CD14-positive monocyte (primary cell): ENCODE measurements around the gene TCTN1. TPM values are rescaled to one million over a fixed set of nuclear protein-coding genes. Genes with fewer than 3 reads are reported as not detected.

ENCODE experiments used
- DNase-seq, 3 donors: peaks; one replicate each; pipeline ENCODE4 v3.0.0-alpha.2; 2011 to 2022
- H2AFZ ChIP-seq: 2 replicates; pipeline ENCODE4 v1.6.0; 2012; ENCODE audit warnings: mild to moderate bottlenecking, low read depth, low read length, inconsistent platforms; ENCODE audit not compliant: insufficient read depth, poor library complexity, severe bottlenecking
- H3K27ac ChIP-seq, 2 donors: 1 replicate in 1 of 2; 2 replicates in 1 of 2; pipeline ENCODE4 v1.5.1; 2012 to 2013; ENCODE audit warnings: low read length in 2 of 2, control low read depth in 1 of 2, inconsistent platforms in 1 of 2, low read depth in 1 of 2, mild to moderate bottlenecking in 1 of 2
- H3K27me3 ChIP-seq, 2 donors: one replicate each; pipeline versions ENCODE4 v1.6.0 to v1.6.1; 2011 to 2013; ENCODE audit warnings: low read length in 2 of 2; ENCODE audit not compliant: control insufficient read depth in 2 of 2, insufficient read depth in 2 of 2
- H3K36me3 ChIP-seq, 2 donors: replicated peaks in 1 of 2; 1 replicate in 1 of 2; 2 replicates in 1 of 2; pipeline versions ENCODE4 v1.5.1 to v1.6.1; 2012 to 2013; ENCODE audit warnings: low read length in 2 of 2, control low read depth in 1 of 2, inconsistent platforms in 1 of 2, mild to moderate bottlenecking in 1 of 2; ENCODE audit not compliant: insufficient read depth in 2 of 2, control insufficient read depth in 1 of 2
- H3K4me1 ChIP-seq, 2 donors: 1 replicate in 1 of 2; 2 replicates in 1 of 2; pipeline versions ENCODE4 v1.5.1 to v1.6.1; 2012 to 2013; ENCODE audit warnings: low read length in 2 of 2, control low read depth in 1 of 2, inconsistent platforms in 1 of 2, mild to moderate bottlenecking in 1 of 2, moderate library complexity in 1 of 2; ENCODE audit not compliant: insufficient read depth in 2 of 2, control insufficient read depth in 1 of 2
- H3K4me2 ChIP-seq: replicated peaks from 2 replicates; pipeline ENCODE3; 2012; ENCODE audit warnings: low read length, moderate library complexity, mild to moderate bottlenecking; ENCODE audit not compliant: poor library complexity, severe bottlenecking; ENCODE audit errors: extremely low read depth
- H3K4me3 ChIP-seq, 3 experiments: fragments of 200-600 bp in 1 of 3; sonication (generic) in 1 of 3; replicated peaks in 1 of 3; 1 replicate in 2 of 3; 2 replicates in 1 of 3; pipeline ENCODE4 v1.5.1; 2011 to 2013; ENCODE audit warnings: low read length in 3 of 3, mild to moderate bottlenecking in 3 of 3, control low read depth in 2 of 3, low read depth in 2 of 3, inconsistent platforms in 1 of 3, moderate library complexity in 1 of 3
- H3K79me2 ChIP-seq: 2 replicates; pipeline ENCODE4 v1.6.0; 2012; ENCODE audit warnings: mild to moderate bottlenecking, control low read depth, inconsistent platforms, low read length, moderate library complexity; ENCODE audit not compliant: insufficient read depth
- H3K9ac ChIP-seq: 2 replicates; pipeline ENCODE4 v1.6.0; 2017; ENCODE audit warnings: low read length, mild to moderate bottlenecking; ENCODE audit not compliant: insufficient read depth, poor library complexity, severe bottlenecking
- H3K9me3 ChIP-seq, 2 donors: replicated peaks in 1 of 2; 1 replicate in 1 of 2; 2 replicates in 1 of 2; pipeline versions ENCODE4 v1.5.1 to v1.6.1; 2012 to 2013; ENCODE audit warnings: low read length in 2 of 2, control low read depth in 1 of 2; ENCODE audit not compliant: control insufficient read depth in 1 of 2, insufficient read depth in 1 of 2
- H4K20me1 ChIP-seq: 2 replicates; pipeline ENCODE4 v1.6.0; 2012; ENCODE audit warnings: mild to moderate bottlenecking, low read length, control low read depth, moderate library complexity; ENCODE audit not compliant: insufficient read depth
- H3K27ac Mint-ChIP-seq, 7 donors: one replicate each; pipeline ENCODE4 v1.8.0; 2020; ENCODE audit warnings: mild to moderate bottlenecking in 7 of 7, mixed read lengths in 7 of 7, moderate library complexity in 6 of 7, inconsistent platforms in 2 of 7
- H3K27me3 Mint-ChIP-seq, 3 donors: one replicate each; pipeline ENCODE4 v1.8.0; 2021 to 2022; ENCODE audit warnings: low read depth in 3 of 3, mild to moderate bottlenecking in 3 of 3, mixed read lengths in 3 of 3, moderate library complexity in 3 of 3, inconsistent platforms in 1 of 3
- H3K36me3 Mint-ChIP-seq, 2 donors: one replicate each; pipeline ENCODE4 v1.8.0; 2020; ENCODE audit warnings: mixed read lengths in 2 of 2, inconsistent platforms in 1 of 2, mild to moderate bottlenecking in 1 of 2
- H3K4me1 Mint-ChIP-seq: one replicate; pipeline ENCODE4 v1.8.0; 2020; ENCODE audit warnings: mild to moderate bottlenecking, mixed read lengths
- H3K4me3 Mint-ChIP-seq, 2 donors: one replicate each; pipeline ENCODE4 v1.8.0; 2020; ENCODE audit warnings: mild to moderate bottlenecking in 2 of 2, mixed read lengths in 2 of 2, moderate library complexity in 1 of 2
- H3K9me3 Mint-ChIP-seq, 7 donors: one replicate each; pipeline ENCODE4 v1.8.0; 2020 to 2022; ENCODE audit warnings: mixed read lengths in 7 of 7, mild to moderate bottlenecking in 6 of 7, moderate library complexity in 6 of 7, inconsistent platforms in 2 of 7
- WGBS: methylation state at CpG from one replicate; pipeline ENCODE4 v1.1.5; 2013; ENCODE audit warnings: missing lambda C conversion rate; ENCODE audit not compliant: insufficient coverage; 5-methylcytosine and 5-hydroxymethylcytosine counted together
- intact Hi-C, 2 donors: fragments of 100-400 bp; cut with micrococcal nuclease; formaldehyde crosslinking; loops; one replicate each; pipeline versions ENCODE4 v1.15.0 to v1.15.1; 2023
- polyA plus RNA-seq, 3 donors: library from polyadenylated mRNA; depleted of rRNA in 1 of 3; unstranded in 2 of 3; stranded (reverse) in 1 of 3; fragments of 300-500 nt in 2 of 3; fragments of >200 nt in 1 of 3; fragmentation: Illumina TruSeq in 2 of 3; gene quantifications; 1 replicate in 2 of 3; 2 replicates in 1 of 3; pipeline ENCODE4 v1.2.3, GENCODE V29; 2012 to 2021
- TF ChIP-seq, protein P1 (sequence below): fragments of 200-600 bp; IDR thresholded peaks from one replicate; pipeline ENCODE4 v1.8.0; 2022; ENCODE audit warnings: antibody characterized with exemption, mild to moderate bottlenecking

TCTN1 gene
- polyA plus RNA-seq, 3 donors: 4.0 to 6.1 (median 4.5) TPM

DNA sequence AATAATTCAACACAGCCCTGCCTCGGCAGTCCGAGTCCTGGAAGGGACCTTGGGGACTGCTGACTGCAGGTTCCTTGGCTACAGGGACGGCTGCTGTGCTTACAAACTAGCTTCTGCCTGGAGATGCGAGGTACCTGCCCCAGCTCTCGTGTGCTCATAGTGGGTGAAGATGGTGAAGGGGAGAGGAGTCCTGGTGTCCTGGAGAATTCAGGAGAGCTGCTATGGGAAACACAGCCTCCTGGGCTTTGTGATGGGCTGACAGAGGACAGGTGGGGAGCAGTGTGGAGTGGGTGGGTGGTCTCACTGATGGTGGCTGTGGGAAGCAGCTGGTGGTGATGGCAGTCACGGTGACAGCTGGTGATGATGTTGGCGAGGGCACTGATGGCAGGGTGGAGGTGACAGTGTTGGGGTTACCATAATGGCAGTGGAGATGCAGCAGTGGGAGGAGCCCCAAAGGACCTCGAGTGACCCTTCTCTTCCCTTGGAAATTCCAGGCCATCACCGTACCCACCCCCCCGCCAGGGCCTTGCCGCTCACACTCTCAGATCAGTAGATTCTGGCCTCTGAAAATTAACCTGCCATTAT, 42.2 kb downstream of the TCTN1 start:
- H3K9me3 ChIP-seq: no peaks in the 10 kb centered on the region
- no peaks in the 10 kb centered on the region for H3K9me3 Mint-ChIP-seq
- no peaks in the 10 kb centered on the region for H3K27me3 ChIP-seq
- no peak overlapping the region for H3K27ac ChIP-seq
- H4K20me1 ChIP-seq: peaks cover 73% of the 10 kb centered on the region
- no peaks in the 10 kb centered on the region for H3K79me2 ChIP-seq
- TF ChIP-seq, protein P1, sequence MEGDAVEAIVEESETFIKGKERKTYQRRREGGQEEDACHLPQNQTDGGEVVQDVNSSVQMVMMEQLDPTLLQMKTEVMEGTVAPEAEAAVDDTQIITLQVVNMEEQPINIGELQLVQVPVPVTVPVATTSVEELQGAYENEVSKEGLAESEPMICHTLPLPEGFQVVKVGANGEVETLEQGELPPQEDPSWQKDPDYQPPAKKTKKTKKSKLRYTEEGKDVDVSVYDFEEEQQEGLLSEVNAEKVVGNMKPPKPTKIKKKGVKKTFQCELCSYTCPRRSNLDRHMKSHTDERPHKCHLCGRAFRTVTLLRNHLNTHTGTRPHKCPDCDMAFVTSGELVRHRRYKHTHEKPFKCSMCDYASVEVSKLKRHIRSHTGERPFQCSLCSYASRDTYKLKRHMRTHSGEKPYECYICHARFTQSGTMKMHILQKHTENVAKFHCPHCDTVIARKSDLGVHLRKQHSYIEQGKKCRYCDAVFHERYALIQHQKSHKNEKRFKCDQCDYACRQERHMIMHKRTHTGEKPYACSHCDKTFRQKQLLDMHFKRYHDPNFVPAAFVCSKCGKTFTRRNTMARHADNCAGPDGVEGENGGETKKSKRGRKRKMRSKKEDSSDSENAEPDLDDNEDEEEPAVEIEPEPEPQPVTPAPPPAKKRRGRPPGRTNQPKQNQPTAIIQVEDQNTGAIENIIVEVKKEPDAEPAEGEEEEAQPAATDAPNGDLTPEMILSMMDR: no peak
- no peak overlapping the region for H2AFZ ChIP-seq
- H3K4me3 ChIP-seq: no peak overlapping the region
- DNase-seq: no peak
- peaks cover 89 to 100% of the 10 kb centered on the region in 2 donors for H3K36me3 Mint-ChIP-seq
- H3K9ac ChIP-seq: no peak overlapping the region
- H3K27me3 Mint-ChIP-seq: peaks cover 0 to 3% (median 0%) of the 10 kb centered on the region in 3 donors
- peaks cover 3% of the 10 kb centered on the region for H3K4me1 Mint-ChIP-seq
- H3K36me3 ChIP-seq: peaks cover 83 to 100% of the 10 kb centered on the region in 2 donors
- no peak overlapping the region for H3K4me3 Mint-ChIP-seq
- 99% methylated on average over 8 of the region's 11 CpGs for WGBS
- no peak overlapping the region for H3K4me2 ChIP-seq
- H3K27ac Mint-ChIP-seq: peak overlapping the region in 1 of 7 donors; percentile 60
- peaks cover 0 to 2% of the 10 kb centered on the region in 2 donors for H3K4me1 ChIP-seq
- intact Hi-C loops: no loop called here

DNA sequence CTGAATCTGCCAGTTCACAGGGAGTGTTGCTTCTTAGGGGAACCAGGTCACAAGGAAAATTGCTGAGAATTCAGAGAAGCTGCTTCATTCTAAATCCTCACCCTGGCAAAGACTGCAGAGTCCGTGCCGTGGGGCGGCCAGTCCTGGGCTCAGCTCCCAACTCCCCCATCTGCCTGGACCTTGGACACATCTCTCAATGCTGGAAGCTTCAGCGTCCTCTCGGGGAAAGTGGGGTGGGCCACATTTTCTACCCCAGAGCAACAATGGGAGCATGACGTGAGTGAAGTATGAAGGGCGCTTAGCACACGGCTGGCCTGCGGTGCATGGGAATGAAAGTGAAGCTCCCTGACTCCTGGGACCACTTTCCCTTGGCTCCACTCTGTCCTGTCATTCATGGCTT, 43.8 kb downstream of the TCTN1 start:
- Histone ChIP-seq H3K9ac (no peak overlapping the region), H3K79me2 (peaks cover 5% of the 10 kb centered on the region), H3K4me1 (peaks cover 15 to 18% of the 10 kb centered on the region in 2 donors), H3K36me3 (peaks cover 73 to 87% of the 10 kb centered on the region in 2 donors), H3K4me3 (no peak overlapping the region), H3K4me2 (no peak overlapping the region), H3K27me3 (no peaks in the 10 kb centered on the region), H2AFZ (no peak overlapping the region), H4K20me1 (peaks cover 73% of the 10 kb centered on the region), H3K27ac (peak overlapping the region in 1 of 2 donors; percentile 5), H3K9me3 (no peaks in the 10 kb centered on the region)
- peaks cover 18% of the 10 kb centered on the region for H3K4me1 Mint-ChIP-seq
- intact Hi-C loops: no loop called here
- DNase-seq: no peak
- TF ChIP-seq, protein P1: no peak
- peaks cover 0 to 3% (median 0%) of the 10 kb centered on the region in 3 donors for H3K27me3 Mint-ChIP-seq
- no peaks in the 10 kb centered on the region for H3K9me3 Mint-ChIP-seq
- WGBS: 96% methylated on average over 7 of the region's 9 CpGs
- peak overlapping the region in 4 of 7 donors; percentile 7 to 80 (median 38) for H3K27ac Mint-ChIP-seq
- no peak overlapping the region for H3K4me3 Mint-ChIP-seq
- H3K36me3 Mint-ChIP-seq: peaks cover 79 to 96% of the 10 kb centered on the region in 2 donors
